HT-29 (cell line): ENCODE results near the gene KIFC3. TPM values are rescaled to one million over a fixed set of nuclear protein-coding genes. Genes with fewer than 3 reads are reported as not detected.
"Not testable (repeated sequence)": the region's sequence is repeated elsewhere in the genome, so short reads cannot be mapped to it uniquely, and the experiment has no call there.

Source experiments
- DNase-seq: peaks from one replicate; pipeline ENCODE4 v3.0.0-alpha.2; 2015; ENCODE audit warnings: low spot score
- total RNA-seq: library from RNA; depleted of rRNA; stranded (reverse); fragments of >200 nt; shearing (Covaris generic); gene quantifications from 2 replicates; pipeline ENCODE4 v1.2.3, GENCODE V29; 2014

KIFC3 gene
- total RNA-seq, 1 experiment from 2014 or later: 43.4 TPM

GRCh38 chr16:57825298-57826044 is 23.2 kb upstream of the KIFC3 start:
- DNase-seq: no peak

- DNase-seq: no peak
Measured at GRCh38 chr16:57824888-57825287, 22.6 kb upstream of the KIFC3 start.

GRCh38 chr16:57823836-57824235 is 21.5 kb upstream of the KIFC3 start:
- no peak for DNase-seq

GRCh38 chr16:57822856-57823255 is 20.6 kb upstream of the KIFC3 start:
- DNase-seq: no peak

- DNase-seq: no peak
Measured at GRCh38 chr16:57822018-57822553, 19.8 kb upstream of the KIFC3 start.

- no peak for DNase-seq
Measured at GRCh38 chr16:57821149-57821971, 19.1 kb upstream of the KIFC3 start.

- DNase-seq: no peak
Measured at GRCh38 chr16:57818377-57819064, 16.2 kb upstream of the KIFC3 start.

GRCh38 chr16:57817680-57818079 is 15.4 kb upstream of the KIFC3 start:
- DNase-seq: no peak

- peak; percentile 92 for DNase-seq
Measured at GRCh38 chr16:57815987-57816745, 13.9 kb upstream of the KIFC3 start.

- DNase-seq: no peak
Measured at GRCh38 chr16:57814896-57815295, 12.6 kb upstream of the KIFC3 start.

- DNase-seq: no peak
Measured at GRCh38 chr16:57813466-57813865, 11.2 kb upstream of the KIFC3 start.

GRCh38 chr16:57811340-57811739 is 9.0 kb upstream of the KIFC3 start:
- DNase-seq: not testable (repeated sequence)

- DNase-seq: peak; percentile 95
Measured at GRCh38 chr16:57810197-57811031, 8.1 kb upstream of the KIFC3 start.

GRCh38 chr16:57809276-57810196 is 7.2 kb upstream of the KIFC3 start:
- no peak for DNase-seq

- no peak for DNase-seq
Measured at GRCh38 chr16:57808589-57809228, 6.4 kb upstream of the KIFC3 start.

- peak; percentile 86 for DNase-seq
Measured at GRCh38 chr16:57807968-57808528, 5.8 kb upstream of the KIFC3 start.

GRCh38 chr16:57807252-57807967 is 5.1 kb upstream of the KIFC3 start:
- no peak for DNase-seq

- DNase-seq: no peak
Measured at GRCh38 chr16:57805176-57805575, 2.9 kb upstream of the KIFC3 start.
